Fibroblast of lung (primary cell): ENCODE results near the gene ZNF274. TPM values are rescaled to one million over a fixed set of nuclear protein-coding genes. Genes with fewer than 3 reads are reported as not detected.

ENCODE experiments used
- DNase-seq, 2 donors: peaks; one replicate each; pipeline versions ENCODE4 v3.0.0 to v3.0.0-alpha.2; 2010; ENCODE audit warnings: low read depth in 2 of 2
- H2AFZ ChIP-seq: 2 replicates; pipeline ENCODE4 v1.5.1; 2012; ENCODE audit warnings: low read length, control low read depth, inconsistent platforms
- H3K27ac ChIP-seq: 2 replicates; pipeline ENCODE4 v1.5.1; 2011; ENCODE audit warnings: low read length, control low read depth; ENCODE audit not compliant: insufficient read depth
- H3K27me3 ChIP-seq: 2 replicates; pipeline ENCODE4 v1.5.1; 2011; ENCODE audit warnings: mild to moderate bottlenecking, low read length; ENCODE audit not compliant: control insufficient read depth, insufficient read depth
- H3K36me3 ChIP-seq: 2 replicates; pipeline ENCODE4 v1.5.1; 2011; ENCODE audit warnings: low read length; ENCODE audit not compliant: control insufficient read depth, insufficient read depth
- H3K4me1 ChIP-seq: 2 replicates; pipeline ENCODE4 v1.5.1; 2011; ENCODE audit warnings: low read length; ENCODE audit not compliant: control insufficient read depth, insufficient read depth; ENCODE audit errors: extremely low read depth
- H3K4me2 ChIP-seq: 2 replicates; pipeline ENCODE4 v1.5.1; 2011; ENCODE audit warnings: low read length, control low read depth; ENCODE audit not compliant: insufficient read depth; ENCODE audit errors: extremely low read depth
- H3K4me3 ChIP-seq, 4 experiments: fragments of 200-600 bp in 1 of 4; sonication (generic) in 1 of 4; replicated peaks in 1 of 4; 2 replicates each; pipeline ENCODE4 v1.5.1; 2011 to 2016; ENCODE audit warnings: low read length in 4 of 4, low read depth in 3 of 4, mild to moderate bottlenecking in 3 of 4, control low read depth in 2 of 4, inconsistent platforms in 1 of 4, mixed read lengths in 1 of 4; ENCODE audit not compliant: insufficient read depth in 1 of 4; ENCODE audit errors: control extremely low read depth in 1 of 4
- H3K79me2 ChIP-seq: 2 replicates; pipeline ENCODE4 v1.5.1; 2012; ENCODE audit warnings: mild to moderate bottlenecking, low read length, inconsistent platforms; ENCODE audit not compliant: control insufficient read depth, insufficient read depth
- H3K9ac ChIP-seq: 2 replicates; pipeline ENCODE4 v1.5.1; 2011; ENCODE audit warnings: mild to moderate bottlenecking, low read length, control low read depth; ENCODE audit not compliant: insufficient read depth
- H3K9me3 ChIP-seq: 2 replicates; pipeline ENCODE4 v1.5.1; 2012; ENCODE audit warnings: low read depth, low read length; ENCODE audit not compliant: control insufficient read depth, insufficient read depth
- H4K20me1 ChIP-seq: 2 replicates; pipeline ENCODE4 v1.5.1; 2011; ENCODE audit warnings: low read length; ENCODE audit not compliant: control insufficient read depth, insufficient read depth; ENCODE audit errors: extremely low read depth
- CTCF ChIP-seq, 2 donors: IDR thresholded peaks in 1 of 2; conservative IDR thresholded peaks in 1 of 2; 1 replicate in 1 of 2; 2 replicates in 1 of 2; pipeline ENCODE4 v1.5.1; 2011 to 2012; ENCODE audit warnings: low read length in 2 of 2, control low read depth in 1 of 2, inconsistent platforms in 1 of 2, low read depth in 1 of 2, mild to moderate bottlenecking in 1 of 2
- EZH2 ChIP-seq: IDR thresholded peaks from 2 replicates; pipeline ENCODE4 v1.5.1; 2012; ENCODE audit warnings: low read length, control low read depth, mild to moderate bottlenecking; ENCODE audit errors: missing control alignments
- polyA plus RNA-seq, 2 donors: library from polyadenylated mRNA; depleted of rRNA in 1 of 2; stranded (reverse) in 1 of 2; unstranded in 1 of 2; fragments of >200 nt; gene quantifications; 2 replicates each; pipeline ENCODE4 v1.2.1, GENCODE V29; 2011 to 2012; ENCODE audit warnings: missing spikeins in 1 of 2
- total RNA-seq: library from RNA; depleted of rRNA; stranded (reverse); fragments of >200 nt; gene quantifications from 2 replicates; pipeline ENCODE4 v1.2.1, GENCODE V29; 2014

The ZNF274 gene
- total and polyA plus RNA-seq, 2 donors (not counting 1 experiment from before 2014, with no cell fraction given), result 12.8 to 37.5 TPM

GRCh38 chr19:58150328-58150921 lies 32.4 kb upstream of the ZNF274 start, which contains the start of gene ZNF329:
Gene ZNF329, minus strand, starts transcription at chr19:58150789. Its CDS starts 21,286 bp downstream, at chr19:58129503.
- TF ChIP-seq EZH2, result no peak
- no peak for TF ChIP-seq CTCF (conservative IDR thresholded peaks at IDR 0.05 in 1 of 2, IDR thresholded peaks at IDR 0.05 in 1 of 2; ENCODE audit: low read depth in 1 of 2, low read length in 2 of 2)
- Histone ChIP-seq H3K79me2 (peaks cover 14% of the 10 kb centered on the region), H3K9me3 (no peaks in the 10 kb centered on the region), H3K4me3 (peak within 1 kb of the TSS; percentile 79 to 99 (median 92)), H3K9ac (peak within 1 kb of the TSS; percentile 95), H4K20me1 (no peaks in the 10 kb centered on the region), H3K4me1 (no peaks in the 10 kb centered on the region), H3K4me2 (peak within 1 kb of the TSS; percentile 83), H3K27me3 (no peaks in the 10 kb centered on the region), H2AFZ (peak within 1 kb of the TSS; percentile 97), H3K36me3 (no peaks in the 10 kb centered on the region), H3K27ac (peak within 1 kb of the TSS; percentile 94)
- peak; percentile 80 for DNase-seq

- peaks cover 10% of the 10 kb centered on the region for H3K79me2 ChIP-seq
- no peak overlapping the region for H3K27ac ChIP-seq
- no peak for TF ChIP-seq EZH2
- no peak for TF ChIP-seq CTCF (conservative IDR thresholded peaks at IDR 0.05 in 1 of 2, IDR thresholded peaks at IDR 0.05 in 1 of 2; ENCODE audit: low read depth in 1 of 2, low read length in 2 of 2)
- peak overlapping the region in 1 of 4 experiments; percentile 91 for H3K4me3 ChIP-seq
- H2AFZ ChIP-seq, result no peak overlapping the region
- H3K9ac ChIP-seq, result no peak overlapping the region
- no peak for DNase-seq
- H3K4me2 ChIP-seq, result no peak overlapping the region
- H3K4me1 ChIP-seq, result no peaks in the 10 kb centered on the region
- no peaks in the 10 kb centered on the region for H4K20me1 ChIP-seq
- no peaks in the 10 kb centered on the region for H3K9me3 ChIP-seq
- H3K36me3 ChIP-seq, result no peaks in the 10 kb centered on the region
- no peaks in the 10 kb centered on the region for H3K27me3 ChIP-seq
These were observed 29.5 kb upstream of the ZNF274 start for GRCh38 chr19:58153386-58153785.

GRCh38 chr19:58154287-58154678 lies 28.6 kb upstream of the ZNF274 start:
- Histone ChIP-seq H3K4me2 (peak overlapping the region; percentile 69), H3K36me3 (no peaks in the 10 kb centered on the region), H3K79me2 (peaks cover 9% of the 10 kb centered on the region), H3K4me3 (peak overlapping the region; percentile 74 to 91 (median 82)), H3K9ac (peak overlapping the region; percentile 81), H3K9me3 (no peaks in the 10 kb centered on the region), H3K4me1 (no peaks in the 10 kb centered on the region), H3K27me3 (no peaks in the 10 kb centered on the region), H2AFZ (peak overlapping the region; percentile 87), H3K27ac (peak overlapping the region; percentile 78), H4K20me1 (no peaks in the 10 kb centered on the region)
- TF ChIP-seq CTCF (conservative IDR thresholded peaks at IDR 0.05 in 1 of 2, IDR thresholded peaks at IDR 0.05 in 1 of 2; ENCODE audit: low read depth in 1 of 2, low read length in 2 of 2) (no peak), EZH2 (no peak)
- peak; percentile 61 for DNase-seq
